ENCODE data around the gene TJP1.

TJP1 gene

GRCh38 chr15:29822100-29822683 is at the start of gene TJP1:
Gene TJP1, minus strand, starts transcription at chr15:29822468. Its CDS starts 440 bp downstream, at chr15:29822028.
- DNase-seq = peak; percentile 76

- DNase-seq = no peak
Observed at GRCh38 chr15:29871401-29871800, 49.1 kb upstream of the TJP1 start.

GRCh38 chr15:29870495-29871151 is 48.4 kb upstream of the TJP1 start:
- peak; percentile 23 for DNase-seq

- no peak for DNase-seq
Observed at GRCh38 chr15:29867241-29868000, 45.2 kb upstream of the TJP1 start.

GRCh38 chr15:29866337-29866736 is 44.1 kb upstream of the TJP1 start:
- DNase-seq = no peak

GRCh38 chr15:29864501-29864900 is 42.2 kb upstream of the TJP1 start:
- no peak for DNase-seq

- no peak for DNase-seq
Observed at GRCh38 chr15:29863438-29863837, 41.2 kb upstream of the TJP1 start.

- no peak for DNase-seq
Observed at GRCh38 chr15:29862271-29862670, 40.0 kb upstream of the TJP1 start.

- peak; percentile 55 for DNase-seq
Observed at GRCh38 chr15:29860872-29861271, 38.6 kb upstream of the TJP1 start.

GRCh38 chr15:29859973-29860715 is 37.9 kb upstream of the TJP1 start:
- peak; percentile 81 for DNase-seq

GRCh38 chr15:29859293-29859692 is 37.0 kb upstream of the TJP1 start:
- DNase-seq = no peak

GRCh38 chr15:29857221-29857789 is 35.0 kb upstream of the TJP1 start:
- DNase-seq = no peak

GRCh38 chr15:29854413-29854812 is 32.1 kb upstream of the TJP1 start:
- DNase-seq = no peak

GRCh38 chr15:29853211-29853987 is 31.1 kb upstream of the TJP1 start:
- no peak for DNase-seq

- no peak for DNase-seq
Observed at GRCh38 chr15:29852201-29852600, 29.9 kb upstream of the TJP1 start.

- no peak for DNase-seq
Observed at GRCh38 chr15:29849716-29850115, 27.4 kb upstream of the TJP1 start.

GRCh38 chr15:29849218-29849617 is 26.9 kb upstream of the TJP1 start:
- DNase-seq = no peak

- peak; percentile 14 for DNase-seq
Observed at GRCh38 chr15:29844290-29844903, 22.1 kb upstream of the TJP1 start.

GRCh38 chr15:29842290-29842689 is 20.0 kb upstream of the TJP1 start:
- DNase-seq = no peak

GRCh38 chr15:29840926-29841325 is 18.7 kb upstream of the TJP1 start:
- no peak for DNase-seq

GRCh38 chr15:29840054-29840453 is 17.8 kb upstream of the TJP1 start:
- DNase-seq = no peak
